ACC112 (cell line): ENCODE data around the gene PCBP2.
"Not testable (repeated sequence)": the region's sequence is repeated elsewhere in the genome, so short reads cannot be mapped to it uniquely, and the experiment has no call there.

Experiments
- H2AFZ ChIP-seq: fragments of 200-600 bp; sonication (generic); one replicate; pipeline ENCODE4 v1.6.0; 2017; ENCODE audit warnings: antibody characterized with exemption, low read length; ENCODE audit not compliant: unreplicated experiment
- H3K27ac ChIP-seq: fragments of 200-600 bp; sonication (generic); 2 replicates; pipeline ENCODE4 v1.5.1; 2014; ENCODE audit warnings: low read depth, mild to moderate bottlenecking, antibody characterized with exemption, low read length, moderate library complexity
- H3K27me3 ChIP-seq: fragments of 200-600 bp; sonication (generic); 2 replicates; pipeline ENCODE4 v1.6.1; 2014; ENCODE audit warnings: mild to moderate bottlenecking, antibody characterized with exemption, low read length, moderate library complexity, mixed read lengths; ENCODE audit not compliant: insufficient read depth
- H3K36me3 ChIP-seq: fragments of 200-600 bp; sonication (generic); 2 replicates; pipeline ENCODE4 v1.6.1; 2016; ENCODE audit warnings: mild to moderate bottlenecking, antibody characterized with exemption, low read length, moderate library complexity, mixed read lengths; ENCODE audit not compliant: insufficient read depth
- H3K4me1 ChIP-seq: fragments of 200-600 bp; sonication (generic); one replicate; pipeline ENCODE4 v1.6.1; 2016; ENCODE audit warnings: low read length, mixed read lengths; ENCODE audit not compliant: insufficient read depth, unreplicated experiment, control insufficient read depth
- H3K4me3 ChIP-seq: fragments of 200-600 bp; sonication (generic); 2 replicates; pipeline ENCODE4 v1.5.1; 2014; ENCODE audit warnings: mild to moderate bottlenecking, low read depth, low read length
- H3K79me2 ChIP-seq: fragments of 200-600 bp; sonication (generic); one replicate; pipeline ENCODE4 v1.6.0; 2016; ENCODE audit warnings: low read length; ENCODE audit not compliant: control insufficient read depth, unreplicated experiment, insufficient read depth

PCBP2 gene

GRCh38 chr12:53472056-53472582, 20.2 kb downstream of the PCBP2 start:
- H3K27ac ChIP-seq = no peak overlapping the region
- peaks cover 74% of the 10 kb centered on the region for H3K79me2 ChIP-seq
- no peaks in the 10 kb centered on the region for H3K27me3 ChIP-seq
- no peak overlapping the region for H3K4me3 ChIP-seq
- H3K4me1 ChIP-seq = peaks cover 36% of the 10 kb centered on the region
- H3K36me3 ChIP-seq = peaks cover 66% of the 10 kb centered on the region
- no peak overlapping the region for H2AFZ ChIP-seq

- peak overlapping the region; percentile 3; the same call in 1 of the 2 replicates for H3K27ac ChIP-seq
- no peak overlapping the region for H2AFZ ChIP-seq
- peaks cover 68% of the 10 kb centered on the region for H3K79me2 ChIP-seq
- peaks cover 59% of the 10 kb centered on the region for H3K36me3 ChIP-seq
- H3K4me3 ChIP-seq = no peak overlapping the region
- H3K4me1 ChIP-seq = peaks cover 49% of the 10 kb centered on the region
- H3K27me3 ChIP-seq = no peaks in the 10 kb centered on the region
Observed at GRCh38 chr12:53474077-53474476, 22.2 kb downstream of the PCBP2 start.

DNA sequence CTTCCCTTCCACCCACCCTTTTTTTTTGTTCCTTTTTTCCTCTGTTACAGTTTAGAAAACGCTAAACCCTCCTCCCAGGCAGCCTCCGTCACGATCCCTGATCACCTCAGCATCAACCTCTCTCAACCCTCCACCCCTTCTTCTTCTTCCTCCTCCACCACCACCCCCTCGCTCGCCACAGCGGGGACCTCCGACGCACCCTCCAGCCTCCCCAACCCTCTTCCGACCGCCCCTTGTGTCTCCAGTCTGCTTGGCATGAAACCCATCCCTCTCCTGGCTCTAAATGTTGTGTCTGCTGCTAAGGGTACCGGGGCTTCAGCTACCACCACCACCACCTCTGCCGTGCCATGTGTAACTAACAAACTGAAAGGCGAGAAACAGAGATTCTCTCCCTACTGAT, 22.9 kb downstream of the PCBP2 start:
- Histone ChIP-seq H3K27me3 (no peaks in the 10 kb centered on the region), H3K4me3 (no peak overlapping the region), H3K36me3 (peaks cover 66% of the 10 kb centered on the region), H3K4me1 (peaks cover 57% of the 10 kb centered on the region), H2AFZ (no peak overlapping the region), H3K27ac (0 out of 2 replicates have a peak overlapping the region, but pooled peaks have one; percentile 3), H3K79me2 (peaks cover 68% of the 10 kb centered on the region)

- Histone ChIP-seq H3K79me2 (peaks cover 56% of the 10 kb centered on the region), H3K36me3 (peaks cover 69% of the 10 kb centered on the region), H3K27ac (peak overlapping the region; percentile 3; the same call in 1 of the 2 replicates), H2AFZ (no peak overlapping the region), H3K27me3 (no peaks in the 10 kb centered on the region), H3K4me3 (no peak overlapping the region), H3K4me1 (peaks cover 76% of the 10 kb centered on the region)
Observed at GRCh38 chr12:53476769-53477209, 24.9 kb downstream of the PCBP2 start.

- Histone ChIP-seq H3K4me1 (peaks cover 67% of the 10 kb centered on the region), H3K27me3 (no peaks in the 10 kb centered on the region), H3K36me3 (peaks cover 63% of the 10 kb centered on the region), H3K27ac (peak overlapping the region; percentile 63), H2AFZ (no peak overlapping the region), H3K4me3 (no peak overlapping the region), H3K79me2 (peaks cover 38% of the 10 kb centered on the region)
Observed at GRCh38 chr12:53478865-53479264, 27.0 kb downstream of the PCBP2 start.

DNA sequence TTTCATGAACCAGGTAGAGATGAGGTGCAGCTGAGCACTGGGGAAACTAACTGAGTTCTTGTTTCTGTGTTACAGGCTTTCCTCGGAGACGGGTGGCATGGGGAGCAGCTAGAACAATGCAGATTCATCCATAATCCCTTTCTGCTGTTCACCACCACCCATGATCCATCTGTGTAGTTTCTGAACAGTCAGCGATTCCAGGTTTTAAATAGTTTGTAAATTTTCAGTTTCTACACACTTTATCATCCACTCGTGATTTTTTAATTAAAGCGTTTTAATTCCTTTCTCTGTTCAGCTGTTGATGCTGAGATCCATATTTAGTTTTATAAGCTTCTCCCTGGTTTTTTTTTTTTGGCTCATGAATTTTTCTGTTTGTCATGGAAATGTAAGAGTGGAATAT, 27.4 kb downstream of the PCBP2 start:
- Histone ChIP-seq H3K36me3 (peaks cover 58% of the 10 kb centered on the region), H2AFZ (no peak overlapping the region), H3K4me3 (no peak overlapping the region), H3K27ac (peak overlapping the region; percentile 63), H3K79me2 (peaks cover 33% of the 10 kb centered on the region), H3K4me1 (peaks cover 63% of the 10 kb centered on the region), H3K27me3 (no peaks in the 10 kb centered on the region)

DNA sequence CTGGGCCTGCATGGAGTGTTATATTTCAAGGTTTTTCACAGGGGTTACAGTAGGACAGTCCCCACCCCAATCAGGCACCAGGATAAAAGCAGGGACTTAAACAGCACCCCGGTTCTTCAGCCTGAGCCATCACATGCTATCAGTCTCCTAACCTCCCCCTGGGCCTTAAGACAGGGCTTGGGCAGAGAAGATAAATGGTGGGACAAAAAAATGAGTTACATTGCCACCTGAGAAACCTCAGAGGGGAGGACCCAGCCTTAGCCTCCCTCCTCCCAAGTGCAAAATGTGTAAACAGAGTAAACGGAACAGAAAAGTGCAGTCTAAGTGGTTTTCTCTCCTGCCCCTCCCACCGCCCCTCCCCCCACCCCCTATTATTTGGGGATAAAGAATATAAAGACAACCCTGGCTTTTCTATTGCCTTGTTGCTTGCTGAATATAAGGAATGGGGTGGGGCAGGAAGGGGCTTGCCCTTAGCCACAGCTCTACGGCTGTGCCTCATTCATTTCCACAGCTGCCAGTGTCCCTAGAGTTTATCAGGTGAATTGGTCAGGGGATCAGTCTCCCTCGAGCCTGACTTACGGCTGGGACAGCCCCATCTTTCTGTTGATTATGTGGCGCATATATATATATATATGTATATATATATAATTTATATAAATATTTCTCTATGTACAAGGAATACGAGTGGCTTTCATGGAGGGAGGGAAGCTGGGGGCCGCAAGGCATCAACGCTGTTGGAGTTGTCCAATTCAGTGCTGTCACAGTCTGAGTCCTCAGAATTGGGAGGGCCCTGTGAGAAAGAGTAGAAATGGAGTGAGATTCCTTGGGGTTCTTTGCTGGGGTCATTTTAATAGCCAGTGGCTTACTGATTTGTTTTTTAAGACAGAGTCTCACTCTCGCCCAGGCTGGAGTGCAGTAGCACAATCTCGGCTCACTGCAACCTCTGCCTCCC, 28.9 kb downstream of the PCBP2 start:
- H2AFZ ChIP-seq = no peak overlapping the region
- H3K79me2 ChIP-seq = peaks cover 21% of the 10 kb centered on the region
- H3K4me3 ChIP-seq = no peak overlapping the region
- H3K4me1 ChIP-seq = peaks cover 53% of the 10 kb centered on the region
- H3K27me3 ChIP-seq = no peaks in the 10 kb centered on the region
- peak overlapping the region; percentile 63 for H3K27ac ChIP-seq
- peaks cover 44% of the 10 kb centered on the region for H3K36me3 ChIP-seq

DNA sequence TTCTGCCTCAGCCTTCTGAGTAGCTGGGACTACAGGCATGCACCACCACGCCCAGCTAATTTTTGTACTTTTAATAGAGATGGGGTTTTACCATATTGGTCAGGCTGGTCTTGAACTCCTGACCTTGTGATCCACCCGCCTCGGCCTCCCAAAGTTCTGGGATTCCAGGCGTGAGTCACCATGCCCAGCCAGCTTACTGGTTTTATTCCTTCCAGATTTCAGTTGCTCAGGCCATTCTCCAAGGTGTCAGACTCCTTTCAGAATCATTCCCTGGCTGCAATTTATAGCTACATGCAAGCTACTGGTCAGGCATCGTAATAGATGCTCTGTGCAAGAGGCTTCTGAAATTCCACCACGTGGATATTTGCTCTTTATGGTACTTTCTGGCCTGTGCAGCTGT, 29.6 kb downstream of the PCBP2 start:
- H3K27me3 ChIP-seq, H2AFZ ChIP-seq, H3K4me3 ChIP-seq: not testable (repeated sequence)
- Histone ChIP-seq H3K36me3 (peaks cover 37% of the 10 kb centered on the region), H3K4me1 (peaks cover 46% of the 10 kb centered on the region), H3K27ac (peak overlapping the region; percentile 44; the same call in 1 of the 2 replicates), H3K79me2 (peaks cover 14% of the 10 kb centered on the region)

GRCh38 chr12:53481939-53482586, 30.2 kb downstream of the PCBP2 start:
- Histone ChIP-seq H3K4me1 (peaks cover 44% of the 10 kb centered on the region), H3K36me3 (peaks cover 34% of the 10 kb centered on the region), H3K27ac (peak overlapping the region; percentile 44; the same call in 1 of the 2 replicates), H3K79me2 (peaks cover 8% of the 10 kb centered on the region), H3K4me3 (no peak overlapping the region), H3K27me3 (no peaks in the 10 kb centered on the region), H2AFZ (no peak overlapping the region)

DNA sequence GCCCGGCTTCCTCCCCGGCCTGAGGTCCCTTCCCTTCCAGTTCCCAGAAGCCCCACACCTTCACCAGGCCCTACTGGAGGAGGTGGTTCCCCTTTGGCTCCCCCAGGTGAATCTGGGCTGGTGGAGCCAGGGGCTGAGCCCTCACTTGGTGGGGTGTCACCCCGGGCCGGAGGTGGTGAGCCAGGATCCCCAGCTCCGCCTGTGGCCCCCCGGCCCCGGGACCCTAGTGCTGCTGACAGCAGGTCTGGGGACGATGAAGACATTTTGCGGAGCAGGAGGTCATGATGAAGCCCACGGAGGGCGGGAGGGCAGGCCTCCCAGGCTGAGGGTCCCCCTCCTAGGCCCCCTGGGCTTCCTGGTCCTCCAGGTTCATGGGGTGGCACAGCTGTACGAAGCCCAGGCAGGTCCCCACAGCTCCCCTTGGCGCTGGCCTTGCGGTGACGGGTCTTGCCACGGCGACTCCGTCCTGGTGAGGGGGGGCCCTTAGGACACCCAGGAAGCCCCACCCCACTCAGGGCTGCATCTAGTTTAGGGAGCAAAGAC, 30.8 kb downstream of the PCBP2 start:
- Histone ChIP-seq H3K36me3 (peaks cover 32% of the 10 kb centered on the region), H3K79me2 (peaks cover 4% of the 10 kb centered on the region), H3K27ac (no peak overlapping the region), H2AFZ (no peak overlapping the region), H3K4me1 (peaks cover 43% of the 10 kb centered on the region), H3K4me3 (no peak overlapping the region), H3K27me3 (no peaks in the 10 kb centered on the region)
